Keratinocyte (primary cell): ENCODE data around the gene TYSND1. TPM values are rescaled to one million over a fixed set of nuclear protein-coding genes. Genes with fewer than 3 reads are reported as not detected.

Experiments
- DNase-seq: peaks from one replicate; pipeline ENCODE4 v3.0.0-alpha.2; 2011; ENCODE audit warnings: low read depth, missing footprints, low spot score
- FAIRE-seq: peaks from 2 replicates; lab custom pipeline; 2011; peaks lifted over from hg19 to GRCh38; lab: Jason Lieb, UNC
- H2AFZ ChIP-seq: 2 replicates; pipeline ENCODE4 v1.6.0; 2012; ENCODE audit warnings: low read length, control low read depth, inconsistent platforms; ENCODE audit not compliant: control insufficient read depth
- H3K27ac ChIP-seq: 2 replicates; pipeline ENCODE4 v1.5.1; 2011; ENCODE audit warnings: low read length; ENCODE audit not compliant: control insufficient read depth, insufficient read depth
- H3K27me3 ChIP-seq: 3 replicates; pipeline ENCODE4 v1.6.0; 2011; ENCODE audit warnings: low read length; ENCODE audit not compliant: control insufficient read depth, insufficient read depth; ENCODE audit errors: extremely low read depth
- H3K36me3 ChIP-seq, 2 experiments: 2 replicates in 1 of 2; 3 replicates in 1 of 2; pipeline ENCODE4 v1.5.1; 2011; ENCODE audit warnings: low read length in 2 of 2, mild to moderate bottlenecking in 1 of 2; ENCODE audit not compliant: control insufficient read depth in 2 of 2, insufficient read depth in 2 of 2; ENCODE audit errors: extremely low read depth in 1 of 2
- H3K4me1 ChIP-seq: 3 replicates; pipeline ENCODE4 v1.5.1; 2011; ENCODE audit warnings: low read length; ENCODE audit not compliant: control insufficient read depth, insufficient read depth; ENCODE audit errors: extremely low read depth
- H3K4me2 ChIP-seq: 3 replicates; pipeline ENCODE4 v1.6.0; 2011; ENCODE audit warnings: low read depth, low read length; ENCODE audit not compliant: control insufficient read depth, insufficient read depth; ENCODE audit errors: extremely low read depth
- H3K4me3 ChIP-seq, 3 experiments: fragments of 200-600 bp in 1 of 3; sonication (generic) in 1 of 3; 2 replicates in 2 of 3; 3 replicates in 1 of 3; pipeline ENCODE4 v1.5.1; 2011 to 2016; ENCODE audit warnings: low read length in 3 of 3, mild to moderate bottlenecking in 3 of 3, control low read depth in 2 of 3, inconsistent platforms in 1 of 3, low read depth in 1 of 3, mixed read lengths in 1 of 3, mixed run types in 1 of 3, moderate library complexity in 1 of 3; ENCODE audit not compliant: control insufficient read depth in 2 of 3, insufficient read depth in 2 of 3; ENCODE audit errors: extremely low read depth in 1 of 3
- H3K79me2 ChIP-seq: 2 replicates; pipeline ENCODE4 v1.6.0; 2012; ENCODE audit warnings: low read length; ENCODE audit not compliant: control insufficient read depth, insufficient read depth
- H3K9ac ChIP-seq: 3 replicates; pipeline ENCODE4 v1.6.0; 2011; ENCODE audit warnings: low read length; ENCODE audit not compliant: control insufficient read depth, insufficient read depth; ENCODE audit errors: extremely low read depth
- H3K9me1 ChIP-seq: 3 replicates; pipeline ENCODE4 v1.6.0; 2011; ENCODE audit warnings: low read length; ENCODE audit not compliant: control insufficient read depth, insufficient read depth; ENCODE audit errors: extremely low read depth
- H3K9me3 ChIP-seq: 2 replicates; pipeline ENCODE4 v1.5.1; 2012; ENCODE audit warnings: low read depth, low read length; ENCODE audit not compliant: control insufficient read depth
- H4K20me1 ChIP-seq: 3 replicates; pipeline ENCODE4 v1.6.0; 2011; ENCODE audit warnings: low read length; ENCODE audit not compliant: control insufficient read depth, insufficient read depth; ENCODE audit errors: extremely low read depth
- CTCF ChIP-seq, 3 experiments: IDR thresholded peaks in 1 of 3; conservative IDR thresholded peaks in 1 of 3; optimal IDR thresholded peaks in 1 of 3; 2 replicates in 2 of 3; 3 replicates in 1 of 3; pipeline versions ENCODE3 to v1.5.1; 2011; ENCODE audit warnings: low read length in 3 of 3, mild to moderate bottlenecking in 3 of 3, moderate library complexity in 2 of 3, control low read depth in 1 of 3, inconsistent platforms in 1 of 3; ENCODE audit not compliant: insufficient read depth in 2 of 3; ENCODE audit errors: extremely low read depth in 1 of 3
- EZH2 ChIP-seq: IDR thresholded peaks from one replicate; pipeline ENCODE4 v1.6.1; 2012; ENCODE audit warnings: inconsistent platforms, mild to moderate bottlenecking, low read length, moderate library complexity
- dilution Hi-C: fragments of 300-500 bp; cut with MboI; formaldehyde crosslinking; loops from one replicate; pipeline ENCODE4 v1.7.0; 2020; ENCODE audit warnings: low sequenced_read_pairs; ENCODE audit not compliant: extremely low pct_ligation_motif_present
- polyA plus RNA-seq, 5 experiments: library from polyadenylated mRNA; depleted of rRNA in 3 of 5; stranded (reverse) in 3 of 5; stranded (forward) in 1 of 5; unstranded in 1 of 5; fragments of >200 nt; gene quantifications; 1 replicate in 1 of 5; 2 replicates in 3 of 5; 3 replicates in 1 of 5; pipeline versions ENCODE4 v1.2.1 to v1.2.3, GENCODE V29; 2011 to 2012; ENCODE audit warnings: missing spikeins in 2 of 5, low read depth in 1 of 5, low replicate concordance in 1 of 5

TYSND1 gene
- polyA plus RNA-seq, 1 donor (not counting 4 experiments of a cell fraction or from before 2014, with no cell fraction given) = 9.9 TPM

- no peak overlapping the region for H3K9ac ChIP-seq
- H4K20me1 ChIP-seq = no peaks in the 10 kb centered on the region
- TF ChIP-seq EZH2 (no peak), CTCF (optimal IDR thresholded peaks at IDR 0.05 in 1 of 3, IDR thresholded peaks at IDR 0.05 in 1 of 3, conservative IDR thresholded peaks at IDR 0.05 in 1 of 3; ENCODE audit: extremely low read depth in 1 of 3, insufficient read depth in 2 of 3, low read length in 3 of 3) (no peak)
- dilution Hi-C loops = no loop called here
- peaks cover 11% of the 10 kb centered on the region for H3K79me2 ChIP-seq
- DNase-seq = peak; percentile 17
- no peaks in the 10 kb centered on the region for H3K36me3 ChIP-seq
- no peaks in the 10 kb centered on the region for H3K9me1 ChIP-seq
- H3K9me3 ChIP-seq = no peaks in the 10 kb centered on the region
- no peak overlapping the region for H3K4me3 ChIP-seq
- no peaks in the 10 kb centered on the region for H3K27me3 ChIP-seq
- FAIRE-seq = peak; percentile 60
- H3K4me1 ChIP-seq = peaks cover 5% of the 10 kb centered on the region
- H3K4me2 ChIP-seq = no peak overlapping the region
- peak overlapping the region; percentile 86 for H2AFZ ChIP-seq
- H3K27ac ChIP-seq = no peak overlapping the region
Measured at GRCh38 chr10:70174058-70174741, 27.7 kb upstream of the TYSND1 start.

- Histone ChIP-seq H3K79me2 (peaks cover 53% of the 10 kb centered on the region), H2AFZ (peak overlapping the region; percentile 12), H3K4me1 (peaks cover 12% of the 10 kb centered on the region), H3K4me3 (peak overlapping the region; percentile 62 to 95 (median 71)), H4K20me1 (peaks cover 4% of the 10 kb centered on the region), H3K9me1 (peaks cover 3% of the 10 kb centered on the region), H3K27me3 (no peaks in the 10 kb centered on the region), H3K4me2 (peak overlapping the region; percentile 73), H3K36me3 (peaks cover 2 to 11% of the 10 kb centered on the region in 2 experiments), H3K9ac (peak overlapping the region; percentile 95), H3K9me3 (no peaks in the 10 kb centered on the region), H3K27ac (peak overlapping the region; percentile 90)
- FAIRE-seq (no peak), DNase-seq (no peak)
- dilution Hi-C loops = no loop called here
- TF ChIP-seq EZH2 (no peak), CTCF (optimal IDR thresholded peaks at IDR 0.05 in 1 of 3, IDR thresholded peaks at IDR 0.05 in 1 of 3, conservative IDR thresholded peaks at IDR 0.05 in 1 of 3; ENCODE audit: extremely low read depth in 1 of 3, insufficient read depth in 2 of 3, low read length in 3 of 3) (no peak)
Measured at GRCh38 chr10:70169649-70170364, 23.3 kb upstream of the TYSND1 start.
